HG03103 (cell line): ENCODE data around the gene VWA5B2.

Experiments used
- ATAC-seq: cut with Tn5 transposase; IDR thresholded peaks from one replicate; pipeline ENCODE4 v1.9.1; 2021; ENCODE audit warnings: low read depth; ENCODE audit not compliant: unreplicated experiment

VWA5B2 gene

GRCh38 chr3:184222521-184222920 is 6.9 kb upstream of the VWA5B2 start:
- no peak for ATAC-seq

GRCh38 chr3:184223946-184224345 is 5.4 kb upstream of the VWA5B2 start:
- no peak for ATAC-seq

- ATAC-seq, result peak; percentile 50
Measured at GRCh38 chr3:184227481-184227935, 1.9 kb upstream of the VWA5B2 start.

- ATAC-seq, result no peak
Measured at GRCh38 chr3:184228376-184229137, 828 bp upstream of the VWA5B2 start.

- ATAC-seq, result no peak
Measured at GRCh38 chr3:184230081-184230602, 757 bp downstream of the VWA5B2 start.

GRCh38 chr3:184230603-184231528 is 1.5 kb downstream of the VWA5B2 start:
- ATAC-seq, result no peak

- ATAC-seq, result no peak
Measured at GRCh38 chr3:184231671-184232070, 2.3 kb downstream of the VWA5B2 start.

GRCh38 chr3:184233127-184233843 is 3.9 kb downstream of the VWA5B2 start:
- ATAC-seq, result no peak

GRCh38 chr3:184234224-184234623 is 4.8 kb downstream of the VWA5B2 start:
- ATAC-seq, result no peak

- ATAC-seq, result no peak
Measured at GRCh38 chr3:184234671-184235380, 5.4 kb downstream of the VWA5B2 start.

GRCh38 chr3:184235381-184236032 is 6.1 kb downstream of the VWA5B2 start:
- no peak for ATAC-seq

GRCh38 chr3:184236033-184236410 is 6.6 kb downstream of the VWA5B2 start:
- ATAC-seq, result no peak

- ATAC-seq, result no peak
Measured at GRCh38 chr3:184236636-184237035, 7.3 kb downstream of the VWA5B2 start.

- no peak for ATAC-seq
Measured at GRCh38 chr3:184237211-184237610, 7.8 kb downstream of the VWA5B2 start.

GRCh38 chr3:184237807-184238206 is 8.4 kb downstream of the VWA5B2 start:
- no peak for ATAC-seq

- ATAC-seq, result no peak
Measured at GRCh38 chr3:184238246-184238818, 8.9 kb downstream of the VWA5B2 start.

GRCh38 chr3:184239221-184239620 is 9.8 kb downstream of the VWA5B2 start:
- ATAC-seq, result no peak

GRCh38 chr3:184239708-184240107 is 10.3 kb downstream of the VWA5B2 start:
- ATAC-seq, result no peak
